ENCODE results near the gene NPEPL1.
"Not testable (repeated sequence)": the region's sequence is repeated elsewhere in the genome, so short reads cannot be mapped to it uniquely, and the experiment has no call there.

Gene NPEPL1

GRCh38 chr20:58754584-58754983 lies 62.0 kb downstream of the NPEPL1 start:
- peaks cover 5% of the 10 kb centered on the region; the same call in 1 of the 2 replicates for H3K9me3 ChIP-seq (ENCODE audit: insufficient read depth, low read length)
- no peak for DNase-seq (ENCODE audit: low read depth, low spot score)
- no peak overlapping the region for H3K4me3 ChIP-seq (ENCODE audit: insufficient read length, low read depth)
- H3K4me1 ChIP-seq (ENCODE audit: insufficient read depth, insufficient read length): peaks cover 14% of the 10 kb centered on the region
- H3K9ac ChIP-seq (ENCODE audit: insufficient read length, low read depth): no peak overlapping the region
- peaks cover 97% of the 10 kb centered on the region for H3K27me3 ChIP-seq (ENCODE audit: insufficient read depth, insufficient read length)
- TF ChIP-seq ZNF274 (IDR thresholded peaks at IDR 0.05; ENCODE audit: low read depth, low read length) (no peak), YY1 (IDR thresholded peaks at IDR 0.05; ENCODE audit: insufficient read depth, insufficient read length) (no peak), SUZ12 (IDR thresholded peaks at IDR 0.05; ENCODE audit: extremely low read depth, insufficient read depth, insufficient read length) (no peak)
- no peaks in the 10 kb centered on the region for H3K36me3 ChIP-seq (ENCODE audit: insufficient read depth, insufficient read length, low read length)

GRCh38 chr20:58755062-58755697 lies 62.6 kb downstream of the NPEPL1 start:
- peaks cover 96% of the 10 kb centered on the region for H3K27me3 ChIP-seq (ENCODE audit: insufficient read depth, insufficient read length)
- no peak overlapping the region for H3K9ac ChIP-seq (ENCODE audit: insufficient read length, low read depth)
- no peaks in the 10 kb centered on the region for H3K36me3 ChIP-seq (ENCODE audit: insufficient read depth, insufficient read length, low read length)
- H3K4me3 ChIP-seq (ENCODE audit: insufficient read length, low read depth): no peak overlapping the region
- peaks cover 14% of the 10 kb centered on the region for H3K4me1 ChIP-seq (ENCODE audit: insufficient read depth, insufficient read length)
- peaks cover 5% of the 10 kb centered on the region; the same call in 1 of the 2 replicates for H3K9me3 ChIP-seq (ENCODE audit: insufficient read depth, low read length)
- TF ChIP-seq YY1 (IDR thresholded peaks at IDR 0.05; ENCODE audit: insufficient read depth, insufficient read length) (no peak), SUZ12 (IDR thresholded peaks at IDR 0.05; ENCODE audit: extremely low read depth, insufficient read depth, insufficient read length) (no peak)
- no peak for DNase-seq (ENCODE audit: low read depth, low spot score)

DNA sequence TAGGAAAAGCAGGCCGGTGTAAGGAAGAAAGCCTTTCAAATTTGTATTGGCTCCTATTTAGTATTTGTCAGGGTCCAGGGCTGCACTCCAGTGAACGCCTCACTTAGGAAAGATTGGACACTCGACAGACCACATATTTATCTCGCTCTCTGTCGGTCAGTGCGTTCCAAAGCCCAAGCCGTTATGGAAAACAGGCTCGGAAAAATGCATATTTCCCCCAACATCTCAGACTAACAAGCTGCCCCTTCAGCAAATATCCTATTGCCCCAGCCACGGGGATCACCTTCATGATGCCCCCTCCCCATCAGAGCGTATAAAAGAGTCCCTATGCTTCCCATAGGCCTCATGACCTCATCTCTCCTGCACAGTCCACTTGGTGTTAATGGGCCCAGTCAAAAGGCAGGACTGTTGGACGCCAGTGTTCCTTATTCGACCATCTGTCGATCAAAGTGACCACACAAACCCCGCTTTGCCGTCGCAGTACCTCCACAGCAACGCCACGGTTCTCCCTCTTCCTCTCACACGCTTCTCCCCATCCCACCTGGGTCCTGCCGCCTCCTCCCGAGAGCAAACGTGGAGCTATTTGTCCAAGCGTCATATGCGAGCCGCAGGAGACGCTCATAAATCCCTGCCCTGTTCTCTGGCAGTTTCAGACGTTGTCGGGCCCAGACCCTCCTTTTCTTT lies 63.3 kb downstream of the NPEPL1 start:
- H3K27me3 ChIP-seq (ENCODE audit: insufficient read depth, insufficient read length): peaks cover 92% of the 10 kb centered on the region
- peaks cover 14% of the 10 kb centered on the region for H3K4me1 ChIP-seq (ENCODE audit: insufficient read depth, insufficient read length)
- H3K4me3 ChIP-seq (ENCODE audit: insufficient read length, low read depth): no peak overlapping the region
- no peak for TF ChIP-seq SUZ12 (IDR thresholded peaks at IDR 0.05; ENCODE audit: extremely low read depth, insufficient read depth, insufficient read length)
- TF ChIP-seq ZNF274 (IDR thresholded peaks at IDR 0.05; ENCODE audit: low read depth, low read length): no peak
- TF ChIP-seq YY1 (IDR thresholded peaks at IDR 0.05; ENCODE audit: insufficient read depth, insufficient read length): no peak
- H3K9me3 ChIP-seq (ENCODE audit: insufficient read depth, low read length): peaks cover 1% of the 10 kb centered on the region; the same call in 1 of the 2 replicates
- DNase-seq (ENCODE audit: low read depth, low spot score): no peak
- H3K9ac ChIP-seq (ENCODE audit: insufficient read length, low read depth): no peak overlapping the region
- H3K36me3 ChIP-seq (ENCODE audit: insufficient read depth, insufficient read length, low read length): no peaks in the 10 kb centered on the region

GRCh38 chr20:58756450-58756775 lies 63.8 kb downstream of the NPEPL1 start:
- H3K9me3 ChIP-seq (ENCODE audit: insufficient read depth, low read length): no peaks in the 10 kb centered on the region
- TF ChIP-seq ZNF274 (IDR thresholded peaks at IDR 0.05; ENCODE audit: low read depth, low read length) (no peak), SUZ12 (IDR thresholded peaks at IDR 0.05; ENCODE audit: extremely low read depth, insufficient read depth, insufficient read length) (no peak), YY1 (IDR thresholded peaks at IDR 0.05; ENCODE audit: insufficient read depth, insufficient read length) (no peak)
- no peaks in the 10 kb centered on the region for H3K36me3 ChIP-seq (ENCODE audit: insufficient read depth, insufficient read length, low read length)
- no peak for DNase-seq (ENCODE audit: low read depth, low spot score)
- no peak overlapping the region for H3K9ac ChIP-seq (ENCODE audit: insufficient read length, low read depth)
- peaks cover 92% of the 10 kb centered on the region for H3K27me3 ChIP-seq (ENCODE audit: insufficient read depth, insufficient read length)
- H3K4me1 ChIP-seq (ENCODE audit: insufficient read depth, insufficient read length): peaks cover 14% of the 10 kb centered on the region
- no peak overlapping the region for H3K4me3 ChIP-seq (ENCODE audit: insufficient read length, low read depth)

GRCh38 chr20:58757647-58758046 lies 65.0 kb downstream of the NPEPL1 start:
- not testable (repeated sequence) for H3K36me3 ChIP-seq (ENCODE audit: insufficient read depth, insufficient read length, low read length); DNase-seq (ENCODE audit: low read depth, low spot score); H3K9ac ChIP-seq (ENCODE audit: insufficient read length, low read depth); H3K9me3 ChIP-seq (ENCODE audit: insufficient read depth, low read length); H3K4me3 ChIP-seq (ENCODE audit: insufficient read length, low read depth); H3K4me1 ChIP-seq (ENCODE audit: insufficient read depth, insufficient read length)
- H3K27me3 ChIP-seq (ENCODE audit: insufficient read depth, insufficient read length): peaks cover 80% of the 10 kb centered on the region

- TF ChIP-seq ZNF274 (IDR thresholded peaks at IDR 0.05; ENCODE audit: low read depth, low read length) (no peak), SUZ12 (IDR thresholded peaks at IDR 0.05; ENCODE audit: extremely low read depth, insufficient read depth, insufficient read length) (no peak), YY1 (IDR thresholded peaks at IDR 0.05; ENCODE audit: insufficient read depth, insufficient read length) (no peak)
- Histone ChIP-seq H3K9ac (ENCODE audit: insufficient read length, low read depth) (no peak overlapping the region), H3K4me3 (ENCODE audit: insufficient read length, low read depth) (no peak overlapping the region), H3K9me3 (ENCODE audit: insufficient read depth, low read length) (peaks cover 5% of the 10 kb centered on the region; the same call in 1 of the 2 replicates), H3K4me1 (ENCODE audit: insufficient read depth, insufficient read length) (no peaks in the 10 kb centered on the region), H3K27me3 (ENCODE audit: insufficient read depth, insufficient read length) (peaks cover 59% of the 10 kb centered on the region), H3K36me3 (ENCODE audit: insufficient read depth, insufficient read length, low read length) (no peaks in the 10 kb centered on the region)
- DNase-seq (ENCODE audit: low read depth, low spot score): no peak
Observed at GRCh38 chr20:58759947-58760346, 67.3 kb downstream of the NPEPL1 start.

DNA sequence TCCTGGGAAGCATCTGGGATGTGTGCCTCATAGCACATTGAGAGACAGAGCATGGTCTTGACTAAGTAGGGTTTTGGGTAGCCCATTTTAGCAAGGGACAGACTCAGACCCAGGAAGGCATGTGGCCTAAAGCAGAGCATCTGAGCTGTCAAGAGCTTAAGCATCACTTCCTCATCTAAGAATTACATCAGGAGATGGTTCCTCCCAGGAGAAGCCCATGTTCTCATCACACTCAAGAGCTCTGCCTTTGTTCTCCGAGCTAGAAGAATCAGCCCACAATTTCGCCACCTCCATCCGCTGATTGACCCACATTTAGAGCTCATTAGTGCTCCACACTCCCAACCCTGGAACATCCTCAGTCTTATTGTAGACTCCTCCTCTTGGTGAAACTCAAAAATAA lies 68.3 kb downstream of the NPEPL1 start:
- no peak for DNase-seq (ENCODE audit: low read depth, low spot score)
- H3K9ac ChIP-seq (ENCODE audit: insufficient read length, low read depth): no peak overlapping the region
- no peaks in the 10 kb centered on the region for H3K4me1 ChIP-seq (ENCODE audit: insufficient read depth, insufficient read length)
- H3K4me3 ChIP-seq (ENCODE audit: insufficient read length, low read depth): no peak overlapping the region
- H3K36me3 ChIP-seq (ENCODE audit: insufficient read depth, insufficient read length, low read length): no peaks in the 10 kb centered on the region
- no peak for TF ChIP-seq SUZ12 (IDR thresholded peaks at IDR 0.05; ENCODE audit: extremely low read depth, insufficient read depth, insufficient read length)
- TF ChIP-seq YY1 (IDR thresholded peaks at IDR 0.05; ENCODE audit: insufficient read depth, insufficient read length): no peak
- TF ChIP-seq ZNF274 (IDR thresholded peaks at IDR 0.05; ENCODE audit: low read depth, low read length): no peak
- peaks cover 50% of the 10 kb centered on the region for H3K27me3 ChIP-seq (ENCODE audit: insufficient read depth, insufficient read length)
- H3K9me3 ChIP-seq (ENCODE audit: insufficient read depth, low read length): peaks cover 5% of the 10 kb centered on the region; the same call in 1 of the 2 replicates
